GM23338 (cell line): ENCODE data around the gene SOX11. TPM values are rescaled to one million over a fixed set of nuclear protein-coding genes. Genes with fewer than 3 reads are reported as not detected.

Experiments
- ATAC-seq: fragments of 200-7000 bp; cut with Tn5 transposase; 3 replicates; pipeline ENCODE4 v1.9.1; 2020
- DNase-seq: peaks from one replicate; pipeline ENCODE4 v3.0.0-alpha.2; 2015; ENCODE audit warnings: low spot score
- H2AFZ ChIP-seq: fragments of 200-600 bp; sonication (generic); 2 replicates; pipeline ENCODE4 v1.8.0; 2016; ENCODE audit warnings: antibody characterized with exemption, mild to moderate bottlenecking, moderate library complexity
- H3F3A ChIP-seq: fragments of 200-600 bp; sonication (generic); replicated peaks from 2 replicates; pipeline ENCODE4 v1.8.0; 2017; ENCODE audit warnings: antibody characterized with exemption, mixed run types, low read depth
- H3K27ac ChIP-seq: fragments of 200-600 bp; sonication (generic); 2 replicates; pipeline ENCODE4 v1.6.1; 2016; ENCODE audit warnings: low read depth
- H3K27me3 ChIP-seq: fragments of 200-600 bp; sonication (generic); 2 replicates; pipeline ENCODE4 v1.8.0; 2016; ENCODE audit warnings: mild to moderate bottlenecking, mixed run types, moderate library complexity; ENCODE audit not compliant: insufficient read depth
- H3K36me3 ChIP-seq: fragments of 200-600 bp; sonication (generic); 2 replicates; pipeline ENCODE4 v1.8.0; 2016; ENCODE audit warnings: mild to moderate bottlenecking; ENCODE audit not compliant: insufficient read depth
- H3K4me1 ChIP-seq: fragments of 200-600 bp; sonication (generic); 2 replicates; pipeline ENCODE4 v1.8.0; 2016; ENCODE audit warnings: mild to moderate bottlenecking, moderate library complexity; ENCODE audit not compliant: insufficient read depth
- H3K4me2 ChIP-seq: fragments of 200-600 bp; sonication (generic); 2 replicates; pipeline ENCODE4 v1.7.1; 2017; ENCODE audit warnings: mixed run types
- H3K4me3 ChIP-seq: fragments of 200-600 bp; sonication (generic); 2 replicates; pipeline ENCODE4 v1.6.1; 2016; ENCODE audit warnings: mixed run types
- H3K79me2 ChIP-seq: fragments of 200-600 bp; sonication (generic); replicated peaks from 2 replicates; pipeline ENCODE4 v1.8.0; 2017; ENCODE audit warnings: mild to moderate bottlenecking; ENCODE audit not compliant: insufficient read depth
- H3K9me2 ChIP-seq: fragments of 200-600 bp; sonication (generic); 2 replicates; pipeline ENCODE4 v1.8.0; 2017; ENCODE audit not compliant: insufficient read depth
- H4K20me1 ChIP-seq: fragments of 200-600 bp; sonication (generic); replicated peaks from 2 replicates; pipeline ENCODE4 v1.8.0; 2017; ENCODE audit warnings: mild to moderate bottlenecking; ENCODE audit not compliant: insufficient read depth
- H3K27ac Mint-ChIP-seq: 2 replicates; pipeline ENCODE4 v1.8.0; 2020; ENCODE audit warnings: inconsistent platforms, mild to moderate bottlenecking, moderate library complexity, mixed read lengths
- H3K27me3 Mint-ChIP-seq: 3 replicates; pipeline ENCODE4 v1.8.0; 2022; ENCODE audit warnings: low read depth, mild to moderate bottlenecking, moderate library complexity, mixed read lengths, inconsistent platforms; ENCODE audit not compliant: insufficient read depth, poor library complexity
- H3K36me3 Mint-ChIP-seq: 3 replicates; pipeline ENCODE4 v1.8.0; 2021; ENCODE audit warnings: low read depth, mild to moderate bottlenecking, inconsistent platforms, moderate library complexity, mixed read lengths
- H3K4me1 Mint-ChIP-seq: 3 replicates; pipeline ENCODE4 v1.8.0; 2020; ENCODE audit warnings: mild to moderate bottlenecking, inconsistent platforms, mixed read lengths
- H3K4me3 Mint-ChIP-seq: 3 replicates; pipeline ENCODE4 v1.8.0; 2021; ENCODE audit warnings: moderate library complexity, mild to moderate bottlenecking, inconsistent platforms, mixed read lengths
- H3K9me3 Mint-ChIP-seq: 3 replicates; pipeline ENCODE4 v1.8.0; 2020; ENCODE audit warnings: moderate library complexity, mild to moderate bottlenecking, inconsistent platforms, mixed read lengths
- CREB1 ChIP-seq: fragments of 250-450 bp; sonication (Bioruptor Pico); IDR thresholded peaks from 2 replicates; pipeline ENCODE4 v1.5.0; 2020; ENCODE audit warnings: low read depth, mild to moderate bottlenecking, moderate library complexity
- EZH2 ChIP-seq: fragments of 200-600 bp; sonication (generic); IDR thresholded peaks from one replicate; pipeline ENCODE4 v1.8.0; 2017; ENCODE audit warnings: antibody characterized with exemption, mild to moderate bottlenecking, low read depth; ENCODE audit not compliant: unreplicated experiment
- EZH2phosphoT487 ChIP-seq: fragments of 200-600 bp; sonication (generic); IDR thresholded peaks from one replicate; pipeline ENCODE4 v1.8.1; 2018; ENCODE audit warnings: antibody characterized with exemption; ENCODE audit not compliant: unreplicated experiment
- JUNB ChIP-seq: IDR thresholded peaks from one replicate; pipeline ENCODE4 v1.6.1; 2016; ENCODE audit warnings: antibody characterized with exemption; ENCODE audit not compliant: unreplicated experiment
- NANOG ChIP-seq: IDR thresholded peaks from 2 replicates; pipeline ENCODE4 v1.6.1; 2016; ENCODE audit warnings: antibody characterized with exemption, borderline replicate concordance
- POLR2AphosphoS5 ChIP-seq: IDR thresholded peaks from 2 replicates; pipeline ENCODE4 v1.6.1; 2016; ENCODE audit warnings: antibody characterized with exemption, low read depth
- REST ChIP-seq: IDR thresholded peaks from one replicate; pipeline ENCODE4 v1.6.1; 2018; ENCODE audit warnings: antibody characterized with exemption; ENCODE audit not compliant: unreplicated experiment
- STAT1 ChIP-seq: IDR thresholded peaks from one replicate; pipeline ENCODE4 v1.6.1; 2016; ENCODE audit warnings: antibody characterized with exemption; ENCODE audit not compliant: unreplicated experiment
- ZNF114 ChIP-seq: fragments of 250-450 bp; sonication (Bioruptor Pico); IDR thresholded peaks from 2 replicates; pipeline ENCODE4 v1.5.0; 2020; ENCODE audit warnings: mild to moderate bottlenecking, moderate library complexity
- ZNF331 ChIP-seq: fragments of 250-450 bp; sonication (Bioruptor Pico); IDR thresholded peaks from 2 replicates; pipeline ENCODE4 v1.5.0; 2020; ENCODE audit warnings: low read depth, mild to moderate bottlenecking, moderate library complexity
- ZNF462 ChIP-seq: fragments of 250-450 bp; sonication (Bioruptor Pico); IDR thresholded peaks from 2 replicates; pipeline ENCODE4 v1.5.0; 2020; ENCODE audit warnings: mild to moderate bottlenecking, moderate library complexity
- polyA plus RNA-seq: library from polyadenylated mRNA; unstranded; fragments of >200 nt; fragmentation: Nextera tagmentation; extraction: Ambion mirVana; gene quantifications from 2 replicates; pipeline ENCODE4 v1.2.1, GENCODE V29; 2016
- total RNA-seq: library from RNA; depleted of rRNA; stranded (reverse); fragments of >200 nt; shearing (Covaris generic); gene quantifications from 2 replicates; pipeline ENCODE4 v1.2.3, GENCODE V29; 2014
- TF ChIP-seq, protein P1 (sequence below), 2 experiments: fragments of 200-600 bp in 1 of 2; sonication (generic) in 1 of 2; conservative IDR thresholded peaks; 2 replicates each; pipeline versions ENCODE4 v1.5.1 to v1.6.1; 2016 to 2017; ENCODE audit warnings: antibody characterized with exemption in 2 of 2, low read depth in 2 of 2, mild to moderate bottlenecking in 2 of 2, moderate library complexity in 1 of 2
- TF ChIP-seq, protein P2 (sequence below): IDR thresholded peaks from 2 replicates; pipeline ENCODE4 v1.6.1; 2016; ENCODE audit warnings: antibody characterized with exemption

The SOX11 gene
- total and polyA plus RNA-seq, 2 experiments from 2014 or later = 26.5 to 33.2 TPM

DNA sequence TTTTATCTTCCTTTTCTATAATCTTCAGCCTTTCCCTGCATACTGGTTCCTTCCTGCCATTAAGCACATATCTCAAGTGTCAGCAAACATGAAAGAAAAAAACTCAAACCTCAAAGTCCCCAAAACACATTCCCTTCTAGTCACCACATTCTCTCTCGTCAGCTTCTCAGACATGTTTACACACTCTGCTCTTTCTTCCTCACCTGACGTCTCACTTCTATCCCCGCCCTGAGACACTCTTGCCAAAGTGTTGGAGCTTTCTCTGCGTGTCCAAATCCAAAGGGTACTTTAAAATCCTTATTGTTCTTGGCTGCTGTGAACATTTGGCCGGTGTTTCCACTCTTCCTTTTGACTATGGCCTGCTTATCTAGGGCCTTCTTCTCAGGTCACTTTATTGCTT is 47.9 kb downstream of the SOX11 start:
- Histone ChIP-seq H3F3A (no peaks in the 10 kb centered on the region), H3K4me3 (no peak overlapping the region), H3K9me2 (no peaks in the 10 kb centered on the region), H3K4me1 (peaks cover 16% of the 10 kb centered on the region), H3K36me3 (no peaks in the 10 kb centered on the region), H2AFZ (no peak overlapping the region), H4K20me1 (no peaks in the 10 kb centered on the region), H3K4me2 (no peak overlapping the region), H3K27me3 (no peaks in the 10 kb centered on the region), H3K79me2 (no peaks in the 10 kb centered on the region), H3K27ac (no peak overlapping the region)
- TF ChIP-seq, protein P1, sequence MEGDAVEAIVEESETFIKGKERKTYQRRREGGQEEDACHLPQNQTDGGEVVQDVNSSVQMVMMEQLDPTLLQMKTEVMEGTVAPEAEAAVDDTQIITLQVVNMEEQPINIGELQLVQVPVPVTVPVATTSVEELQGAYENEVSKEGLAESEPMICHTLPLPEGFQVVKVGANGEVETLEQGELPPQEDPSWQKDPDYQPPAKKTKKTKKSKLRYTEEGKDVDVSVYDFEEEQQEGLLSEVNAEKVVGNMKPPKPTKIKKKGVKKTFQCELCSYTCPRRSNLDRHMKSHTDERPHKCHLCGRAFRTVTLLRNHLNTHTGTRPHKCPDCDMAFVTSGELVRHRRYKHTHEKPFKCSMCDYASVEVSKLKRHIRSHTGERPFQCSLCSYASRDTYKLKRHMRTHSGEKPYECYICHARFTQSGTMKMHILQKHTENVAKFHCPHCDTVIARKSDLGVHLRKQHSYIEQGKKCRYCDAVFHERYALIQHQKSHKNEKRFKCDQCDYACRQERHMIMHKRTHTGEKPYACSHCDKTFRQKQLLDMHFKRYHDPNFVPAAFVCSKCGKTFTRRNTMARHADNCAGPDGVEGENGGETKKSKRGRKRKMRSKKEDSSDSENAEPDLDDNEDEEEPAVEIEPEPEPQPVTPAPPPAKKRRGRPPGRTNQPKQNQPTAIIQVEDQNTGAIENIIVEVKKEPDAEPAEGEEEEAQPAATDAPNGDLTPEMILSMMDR (conservative IDR thresholded peaks at IDR 0.05; ENCODE audit: low read depth in 2 of 2) = no peak
- TF ChIP-seq NANOG = no peak
- TF ChIP-seq STAT1 = no peak
- no peak for TF ChIP-seq EZH2phosphoT487
- no peak for TF ChIP-seq ZNF462 (CRISPR knock-in tag)
- TF ChIP-seq CREB1 (CRISPR knock-in tag) = no peak
- TF ChIP-seq POLR2AphosphoS5 = no peak
- no peak for TF ChIP-seq ZNF114 (CRISPR knock-in tag)
- TF ChIP-seq ZNF331 (CRISPR knock-in tag) = no peak
- no peak for TF ChIP-seq EZH2
- TF ChIP-seq, protein P2, sequence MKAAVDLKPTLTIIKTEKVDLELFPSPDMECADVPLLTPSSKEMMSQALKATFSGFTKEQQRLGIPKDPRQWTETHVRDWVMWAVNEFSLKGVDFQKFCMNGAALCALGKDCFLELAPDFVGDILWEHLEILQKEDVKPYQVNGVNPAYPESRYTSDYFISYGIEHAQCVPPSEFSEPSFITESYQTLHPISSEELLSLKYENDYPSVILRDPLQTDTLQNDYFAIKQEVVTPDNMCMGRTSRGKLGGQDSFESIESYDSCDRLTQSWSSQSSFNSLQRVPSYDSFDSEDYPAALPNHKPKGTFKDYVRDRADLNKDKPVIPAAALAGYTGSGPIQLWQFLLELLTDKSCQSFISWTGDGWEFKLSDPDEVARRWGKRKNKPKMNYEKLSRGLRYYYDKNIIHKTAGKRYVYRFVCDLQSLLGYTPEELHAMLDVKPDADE = no peak
- TF ChIP-seq JUNB = no peak
- TF ChIP-seq REST = no peak
- Mint-ChIP-seq H3K27me3 (peaks cover 3% of the 10 kb centered on the region), H3K36me3 (no peaks in the 10 kb centered on the region), H3K9me3 (no peaks in the 10 kb centered on the region; the same call in 2 of the 3 replicates), H3K4me1 (peaks cover 22% of the 10 kb centered on the region), H3K4me3 (no peak overlapping the region), H3K27ac (no peak overlapping the region)
- no peak for ATAC-seq
- DNase-seq = no peak
